Suppressor macrophage treated with lipopolysaccharide for 4 hours (primary cell): ENCODE measurements around the gene C1QTNF9.
A peak's percentile ranks its signal among the peaks of the same experiment; 100 is the strongest.
"Not testable (repeated sequence)": the region's sequence is repeated elsewhere in the genome, so short reads cannot be mapped to it uniquely, and the experiment has no call there.

Experiments
- DNase-seq: peaks from one replicate; pipeline ENCODE4 v3.0.0-alpha.2; 2020

Gene C1QTNF9

GRCh38 chr13:24282256-24282655 lies 27.1 kb upstream of the C1QTNF9 start:
- DNase-seq, result no peak

DNA sequence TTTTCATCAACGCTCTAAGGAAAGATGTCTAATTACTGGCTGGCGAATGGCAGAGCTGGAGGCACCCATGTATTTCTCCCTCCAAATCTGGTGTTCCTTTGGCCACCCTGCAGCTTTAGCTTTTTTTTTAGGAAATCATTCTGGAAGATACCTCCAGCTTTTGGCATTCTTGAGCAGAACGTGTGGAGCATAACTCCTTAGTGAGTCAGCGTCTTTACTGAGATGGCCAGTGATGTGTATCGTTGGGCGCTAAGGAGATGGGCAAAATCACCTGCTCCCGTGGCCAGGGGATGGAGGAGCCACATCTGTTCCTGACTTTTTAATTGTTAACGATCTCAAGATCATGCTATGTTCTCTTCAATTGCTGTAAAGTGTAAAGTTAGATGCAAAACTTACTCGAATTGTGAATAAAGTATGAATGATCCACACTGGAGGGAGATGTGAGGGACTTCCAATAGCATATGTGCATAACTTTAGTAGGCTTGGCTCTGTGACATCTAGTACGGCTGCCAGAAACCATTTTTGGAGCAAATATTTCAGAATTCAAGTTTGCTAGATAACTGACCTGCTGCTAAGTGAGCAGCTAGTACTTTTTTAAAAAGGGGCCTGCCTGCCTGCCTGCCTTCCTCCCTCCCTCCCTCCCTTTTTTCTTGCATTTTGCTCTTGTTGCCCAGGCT lies 24.4 kb upstream of the C1QTNF9 start:
- DNase-seq, result no peak

- no peak for DNase-seq
These were observed 22.8 kb upstream of the C1QTNF9 start for GRCh38 chr13:24286624-24287023.

GRCh38 chr13:24287748-24288287 lies 21.6 kb upstream of the C1QTNF9 start:
- no peak for DNase-seq

DNA sequence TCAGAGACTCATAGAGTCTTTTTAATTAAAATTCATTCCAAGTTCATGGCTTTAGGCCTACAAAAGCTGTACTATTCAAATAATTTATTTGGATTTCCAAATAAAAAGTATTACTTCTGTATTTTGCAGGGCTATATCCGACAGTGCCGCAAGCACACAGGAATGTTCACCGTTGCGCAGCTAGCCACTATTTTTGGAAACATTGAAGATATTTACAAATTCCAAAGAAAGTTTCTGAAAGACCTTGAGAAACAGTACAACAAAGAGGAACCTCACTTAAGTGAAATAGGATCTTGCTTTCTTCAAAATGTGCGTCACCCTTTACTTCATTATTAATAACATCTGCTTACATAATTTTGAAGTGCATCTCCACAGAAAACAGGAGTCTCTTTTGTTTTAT lies 20.5 kb upstream of the C1QTNF9 start:
- peak; percentile 72 for DNase-seq

- no peak for DNase-seq
These were observed 19.0 kb upstream of the C1QTNF9 start for GRCh38 chr13:24290280-24290932.

DNA sequence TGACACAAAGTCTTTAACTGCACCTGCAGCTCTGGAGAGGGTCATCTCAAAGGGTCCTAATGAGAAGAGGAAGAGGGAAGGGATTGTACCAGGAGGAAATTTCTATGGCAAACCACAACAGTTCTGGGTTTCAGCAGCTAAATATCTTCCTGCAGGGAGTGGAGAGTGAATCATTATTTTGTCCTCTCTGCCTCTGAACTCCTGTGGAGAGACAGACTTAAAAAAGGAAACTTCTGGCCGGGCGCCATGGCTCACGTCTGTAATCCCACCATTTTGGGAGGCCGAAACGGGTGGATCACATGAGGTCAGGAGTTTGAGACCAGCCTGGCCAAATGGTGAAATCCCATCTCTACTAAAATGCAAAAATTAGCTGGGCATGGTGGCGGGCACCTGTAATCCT lies 16.9 kb upstream of the C1QTNF9 start:
- no peak for DNase-seq

- DNase-seq, result no peak
These were observed 15.6 kb upstream of the C1QTNF9 start for GRCh38 chr13:24293746-24294145.

- DNase-seq, result no peak
These were observed 9.8 kb upstream of the C1QTNF9 start for GRCh38 chr13:24299488-24300114.

- DNase-seq, result no peak
These were observed 7.9 kb upstream of the C1QTNF9 start for GRCh38 chr13:24301434-24301833.

DNA sequence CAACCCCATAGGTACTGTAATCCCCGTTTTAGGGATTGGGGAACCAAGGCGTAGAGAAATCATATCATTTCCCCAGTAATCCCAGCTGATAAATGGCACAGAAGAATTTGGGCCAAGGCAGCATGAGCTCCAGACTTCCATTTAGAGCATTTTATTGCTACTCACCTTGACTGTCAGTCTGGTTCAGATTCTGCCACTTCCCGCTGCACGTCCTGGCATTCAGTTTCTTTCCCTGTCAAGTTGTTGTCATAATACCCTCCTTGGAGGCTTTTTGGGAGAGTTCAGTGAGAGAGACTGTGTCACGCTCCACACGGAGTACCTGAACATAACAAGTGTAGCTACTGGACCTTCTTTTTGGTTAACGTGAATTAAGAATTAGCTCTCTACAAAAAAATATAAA lies 7.5 kb upstream of the C1QTNF9 start:
- no peak for DNase-seq

- no peak for DNase-seq
These were observed 4.8 kb upstream of the C1QTNF9 start for GRCh38 chr13:24304620-24305019.

GRCh38 chr13:24306632-24307031 lies 2.7 kb upstream of the C1QTNF9 start:
- DNase-seq, result no peak

- DNase-seq, result no peak
These were observed 1.9 kb upstream of the C1QTNF9 start for GRCh38 chr13:24307211-24308067.

DNA sequence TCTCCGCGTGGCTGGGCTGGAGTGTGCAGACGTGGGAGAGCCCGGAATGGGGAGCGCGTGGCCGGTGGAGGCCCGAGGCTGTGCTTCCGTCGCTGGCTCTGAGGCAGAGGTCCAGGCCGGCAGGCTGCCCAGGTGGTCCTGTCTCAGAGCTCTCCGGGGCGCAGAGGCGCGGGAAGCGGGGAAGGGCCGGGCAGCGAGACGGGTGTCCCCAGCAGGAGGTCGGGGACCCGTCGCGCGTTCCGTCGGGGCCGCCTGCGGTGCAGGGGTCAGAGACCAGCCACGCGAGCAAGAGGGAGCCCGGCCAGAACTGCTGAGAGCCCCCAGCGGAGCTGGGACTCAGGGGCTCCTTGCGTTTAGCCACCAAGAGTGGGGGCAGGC lies 1.3 kb upstream of the C1QTNF9 start:
- no peak for DNase-seq

DNA sequence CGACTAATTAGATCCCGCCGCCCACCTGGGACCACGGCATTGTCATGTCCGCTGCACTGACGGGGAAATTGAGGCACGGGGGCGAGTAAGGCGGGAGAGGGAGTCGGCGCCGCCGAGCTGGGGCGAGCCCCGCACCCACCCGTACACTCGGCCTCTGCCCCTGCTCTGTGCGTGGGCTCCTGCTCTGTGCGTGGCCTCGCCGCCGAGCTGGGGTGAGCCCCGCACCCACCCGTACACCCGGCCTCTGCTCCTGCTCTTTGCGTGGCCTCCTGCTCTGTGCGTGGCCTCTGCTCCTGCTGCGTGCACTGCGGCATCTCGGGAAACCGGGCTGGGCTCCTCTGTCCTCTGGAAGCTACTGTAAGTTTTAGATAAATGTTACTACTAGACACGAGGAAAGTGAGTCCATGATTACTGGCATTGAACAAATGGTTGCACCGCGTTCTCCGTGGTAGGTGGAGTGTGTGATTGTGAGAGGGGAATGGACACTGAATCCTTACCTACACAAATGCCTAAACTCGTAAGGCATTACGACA lies 826 bp upstream of the C1QTNF9 start:
- no peak for DNase-seq

DNA sequence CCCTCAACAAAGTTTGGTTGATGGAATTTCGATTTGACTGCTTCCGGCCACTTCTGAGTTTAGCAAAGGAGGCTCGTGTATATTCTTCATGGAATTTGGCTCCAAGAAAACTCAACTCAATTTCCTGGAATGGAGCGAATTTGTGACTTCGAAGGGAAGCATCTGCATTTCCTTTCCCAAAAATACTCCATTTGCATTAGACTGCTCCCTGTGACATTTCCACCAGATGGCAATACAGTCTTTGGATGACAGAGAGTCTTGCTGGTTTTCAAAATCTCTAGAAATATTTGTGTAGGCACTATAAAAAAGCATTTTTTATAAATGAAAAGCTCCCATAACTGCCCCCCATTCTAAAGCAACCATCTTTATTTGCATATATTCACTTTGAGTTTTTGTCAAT lies 4.1 kb downstream of the C1QTNF9 start:
- no peak for DNase-seq

DNA sequence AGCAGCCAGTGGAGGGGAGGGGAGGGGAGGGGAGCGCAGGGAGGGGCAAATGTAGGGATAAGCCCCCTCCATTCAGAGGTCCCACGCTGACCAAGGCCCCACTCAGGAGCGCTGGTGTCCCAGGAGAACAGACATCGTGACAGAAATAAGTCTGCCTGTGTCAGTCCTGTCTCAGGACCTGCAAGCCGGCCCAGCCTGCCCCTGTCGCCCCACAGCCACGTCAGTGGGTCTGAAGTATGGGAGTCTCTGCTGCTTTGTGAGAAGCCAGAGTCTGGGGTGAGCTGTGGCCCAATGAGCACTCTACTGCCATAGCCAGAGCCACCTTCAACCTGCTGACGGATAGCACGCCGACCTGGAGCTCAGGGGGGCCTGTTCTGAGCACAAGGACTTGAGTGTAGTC lies 8.5 kb downstream of the C1QTNF9 start:
- DNase-seq, result not testable (repeated sequence)

GRCh38 chr13:24318878-24319277 lies 9.5 kb downstream of the C1QTNF9 start:
- not testable (repeated sequence) for DNase-seq

DNA sequence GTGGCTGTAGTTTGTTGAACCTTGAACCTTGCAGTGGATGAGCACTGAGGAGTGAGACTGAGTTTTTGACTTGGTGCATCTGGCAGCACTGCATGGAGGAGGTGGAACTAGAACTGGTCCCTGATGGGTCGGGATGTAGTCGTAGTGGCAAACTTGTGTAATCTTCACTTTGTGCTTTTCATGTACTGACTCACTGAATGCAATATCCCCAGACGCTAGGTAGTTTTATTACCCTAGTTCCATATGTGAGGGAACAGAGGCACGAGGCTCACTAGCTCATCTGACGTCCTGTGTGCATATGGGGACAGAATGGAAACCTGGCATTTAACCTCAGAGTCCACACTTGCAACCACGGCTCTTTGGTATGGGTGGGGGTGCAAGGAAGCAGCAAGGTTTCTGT lies 10.3 kb downstream of the C1QTNF9 start:
- DNase-seq, result not testable (repeated sequence)

GRCh38 chr13:24321416-24321815 lies 12.0 kb downstream of the C1QTNF9 start:
- not testable (repeated sequence) for DNase-seq

GRCh38 chr13:24322470-24322869 lies 13.1 kb downstream of the C1QTNF9 start:
- DNase-seq, result not testable (repeated sequence)
